ENCODE results near the gene HOXD10.
A peak's percentile ranks its signal among the peaks of the same experiment; 100 is the strongest.

Gene HOXD10

GRCh38 chr2:176152350-176153181, 36.0 kb downstream of the HOXD10 start:
- DNase-seq (ENCODE audit: low read depth) = no peak

GRCh38 chr2:176154576-176155252, 38.1 kb downstream of the HOXD10 start:
- no peak for DNase-seq (ENCODE audit: low read depth)

GRCh38 chr2:176155356-176156044, 38.9 kb downstream of the HOXD10 start:
- no peak for DNase-seq (ENCODE audit: low read depth)

- DNase-seq (ENCODE audit: low read depth) = no peak
Measured at GRCh38 chr2:176156301-176156806, 39.8 kb downstream of the HOXD10 start.

- no peak for DNase-seq (ENCODE audit: low read depth)
Measured at GRCh38 chr2:176156807-176157498, 40.4 kb downstream of the HOXD10 start, which contains the start of gene HOXD3. Gene HOXD3 (plus strand): TSS chr2:176157307. CDS start chr2:176169115, 11,808 bp downstream.

- DNase-seq (ENCODE audit: low read depth) = no peak
Measured at GRCh38 chr2:176157499-176158185, 41.1 kb downstream of the HOXD10 start.

GRCh38 chr2:176158186-176158591, 41.6 kb downstream of the HOXD10 start:
- DNase-seq (ENCODE audit: low read depth) = no peak

- DNase-seq (ENCODE audit: low read depth) = no peak
Measured at GRCh38 chr2:176158855-176159662, 42.5 kb downstream of the HOXD10 start.

GRCh38 chr2:176159663-176160250, 43.2 kb downstream of the HOXD10 start:
- no peak for DNase-seq (ENCODE audit: low read depth)

GRCh38 chr2:176160251-176160985, 43.8 kb downstream of the HOXD10 start:
- no peak for DNase-seq (ENCODE audit: low read depth)

GRCh38 chr2:176160986-176161824, 44.6 kb downstream of the HOXD10 start:
- DNase-seq (ENCODE audit: low read depth) = no peak

GRCh38 chr2:176161825-176162626, 45.4 kb downstream of the HOXD10 start:
- peak; percentile 12 for DNase-seq (ENCODE audit: low read depth)

- no peak for DNase-seq (ENCODE audit: low read depth)
Measured at GRCh38 chr2:176162911-176163671, 46.5 kb downstream of the HOXD10 start.

GRCh38 chr2:176163672-176164056, 47.1 kb downstream of the HOXD10 start:
- DNase-seq (ENCODE audit: low read depth) = no peak

GRCh38 chr2:176164201-176164600, 47.6 kb downstream of the HOXD10 start:
- no peak for DNase-seq (ENCODE audit: low read depth)

- DNase-seq (ENCODE audit: low read depth) = no peak
Measured at GRCh38 chr2:176164611-176165369, 48.2 kb downstream of the HOXD10 start.

All from iris pigment epithelial cell (primary cell).